Spleen (tissue), 11 donors: ENCODE measurements around the gene CD40. TPM values are rescaled to one million over a fixed set of nuclear protein-coding genes. Genes with fewer than 3 reads are reported as not detected.

Experiments used
- DNase-seq: peaks from one replicate; pipeline ENCODE4 v3.0.0-alpha.2; 2020
- H3K27ac ChIP-seq, 8 donors: fragments of 200-600 bp; sonication (generic) in 7 of 8; 1 replicate in 4 of 8; 2 replicates in 4 of 8; pipeline versions ENCODE4 v1.5.0 to v1.8.0; 2016 to 2021; ENCODE audit warnings: inconsistent platforms in 4 of 8, mild to moderate bottlenecking in 4 of 8, moderate library complexity in 1 of 8
- H3K27me3 ChIP-seq, 7 donors: fragments of 200-600 bp; sonication (generic) in 6 of 7; replicated peaks in 1 of 7; 1 replicate in 4 of 7; 2 replicates in 3 of 7; pipeline versions ENCODE4 v1.5.0 to v1.8.0; 2016 to 2021; ENCODE audit warnings: inconsistent platforms in 3 of 7, mild to moderate bottlenecking in 1 of 7
- H3K36me3 ChIP-seq, 6 donors: fragments of 200-600 bp; sonication (generic) in 5 of 6; 1 replicate in 4 of 6; 2 replicates in 2 of 6; pipeline versions ENCODE4 v1.5.0 to v1.8.0; 2016 to 2021; ENCODE audit warnings: inconsistent platforms in 2 of 6
- H3K4me1 ChIP-seq, 6 donors: fragments of 200-600 bp; sonication (generic) in 5 of 6; 1 replicate in 3 of 6; 2 replicates in 3 of 6; pipeline versions ENCODE4 v1.5.0 to v1.8.0; 2016 to 2021; ENCODE audit warnings: inconsistent platforms in 3 of 6
- H3K4me3 ChIP-seq, 8 donors: fragments of 200-600 bp; sonication (generic) in 7 of 8; 1 replicate in 4 of 8; 2 replicates in 4 of 8; pipeline versions ENCODE4 v1.5.0 to v1.8.0; 2016 to 2021; ENCODE audit warnings: inconsistent platforms in 4 of 8, mild to moderate bottlenecking in 4 of 8, moderate library complexity in 2 of 8
- H3K9me3 ChIP-seq, 8 donors: fragments of 200-600 bp; sonication (generic) in 7 of 8; 1 replicate in 4 of 8; 2 replicates in 4 of 8; pipeline versions ENCODE4 v1.5.0 to v1.8.0; 2016 to 2021; ENCODE audit warnings: inconsistent platforms in 4 of 8
- POLR2A ChIP-seq, 3 donors: fragments of 450-650 bp; IDR thresholded peaks; one replicate each; pipeline ENCODE4 v1.5.1; 2017; ENCODE audit warnings: antibody characterized with exemption in 3 of 3, mild to moderate bottlenecking in 1 of 3
- POLR2AphosphoS5 ChIP-seq, 3 donors: sonication (generic); formaldehyde crosslinking; IDR thresholded peaks; one replicate each; pipeline ENCODE4 v1.5.1; 2017; ENCODE audit warnings: antibody characterized with exemption in 3 of 3
- WGBS, 5 donors: extraction: QIAGEN DNeasy Blood & Tissue Kit in 3 of 5; methylation state at CpG; one replicate each; pipeline versions ENCODE4 v1.1.5 to v1.1.7; 2013 to 2018; 5-methylcytosine and 5-hydroxymethylcytosine counted together
- intact Hi-C: fragments of 100-400 bp; cut with DNase I; formaldehyde crosslinking; loops from one replicate; pipeline ENCODE4 v1.15.0; 2023; ENCODE audit warnings: low total_unique reads
- polyA plus RNA-seq, 3 donors: library from polyadenylated mRNA; stranded (reverse); fragments of 200-250 nt; gene quantifications; one replicate each; pipeline ENCODE4 v1.2.1, GENCODE V29; 2013
- total RNA-seq, 7 donors: library from RNA; depleted of rRNA in 3 of 7; stranded (reverse); fragments of >200 nt in 3 of 7; fragmentation: NEBNext Ultra II Directional in 4 of 7; extraction: Animal tissue kit (Norgen Biotek cat#: 25700) in 4 of 7; gene quantifications; one replicate each; pipeline versions ENCODE4 v1.1.0 to v1.2.1, GENCODE V29; 2016 to 2021
- TF ChIP-seq, protein P1 (sequence below), 11 experiments: fragments of 200-600 bp in 7 of 11; fragments of 450-650 bp in 4 of 11; sonication (generic) in 4 of 11; IDR thresholded peaks in 8 of 11; conservative IDR thresholded peaks in 3 of 11; 1 replicate in 7 of 11; 2 replicates in 4 of 11; pipeline versions ENCODE4 v1.4.0 to v1.8.0; 2016 to 2021; ENCODE audit warnings: antibody characterized with exemption in 11 of 11, inconsistent platforms in 4 of 11, mild to moderate bottlenecking in 1 of 11
- donor health status: healthy with polysubstance abuse.
- donor health status: DM: no; HTN: no; CAD: no; lungs with moderate emphysema.
- donor health status: DM: no; HTN: no; CAD: no.
- donor health status: Bipolar disorder and iron deficiency.
- donor health status: healthy.
- donor health status: DM: no; HTN: no; CAD: no.
- donor health status: DM: yes; HTN: yes; CAD: no.

Gene CD40
- total and polyA plus RNA-seq, 10 donors = 30.7 to 108 (median 52.9) TPM

DNA sequence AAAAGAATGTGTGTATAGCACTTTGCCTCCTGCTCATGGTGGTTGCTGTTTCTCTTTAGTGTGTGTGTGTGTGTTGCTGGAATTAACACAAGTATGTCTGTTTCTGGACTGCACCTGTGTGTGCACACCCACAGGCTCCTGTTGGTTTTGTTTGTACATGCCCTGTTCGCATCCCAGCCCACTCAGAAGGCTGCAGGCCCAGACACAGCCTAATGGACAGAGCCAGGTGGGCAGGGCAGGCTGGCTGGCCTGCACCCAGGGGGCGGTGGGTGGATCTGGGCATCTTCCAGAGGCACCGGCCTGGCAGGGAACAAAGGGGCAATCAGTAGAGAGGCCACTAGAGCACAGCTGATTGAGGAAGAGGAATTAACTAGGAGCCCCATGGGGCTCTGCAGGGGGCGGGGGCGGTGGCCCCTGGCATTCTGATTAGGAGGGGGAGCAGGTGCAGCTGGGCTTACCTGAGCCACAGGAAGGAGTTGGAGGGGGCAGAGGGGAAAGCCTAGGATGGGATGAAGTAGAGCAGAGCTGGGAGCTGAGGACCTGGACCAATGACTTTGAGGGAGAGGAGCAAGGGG, 21.9 kb downstream of the CD40 start:
- Histone ChIP-seq H3K36me3 (no peaks in the 10 kb centered on the region), H3K4me3 (no peak overlapping the region), H3K9me3 (no peaks in the 10 kb centered on the region), H3K27me3 (peaks cover 0 to 68% (median 25%) of the 10 kb centered on the region in 7 donors), H3K27ac (no peak overlapping the region), H3K4me1 (no peaks in the 10 kb centered on the region)
- TF ChIP-seq POLR2AphosphoS5 (IDR thresholded peaks at IDR 0.05) (no peak), POLR2A (IDR thresholded peaks at IDR 0.05) (no peak)
- TF ChIP-seq, protein P1, sequence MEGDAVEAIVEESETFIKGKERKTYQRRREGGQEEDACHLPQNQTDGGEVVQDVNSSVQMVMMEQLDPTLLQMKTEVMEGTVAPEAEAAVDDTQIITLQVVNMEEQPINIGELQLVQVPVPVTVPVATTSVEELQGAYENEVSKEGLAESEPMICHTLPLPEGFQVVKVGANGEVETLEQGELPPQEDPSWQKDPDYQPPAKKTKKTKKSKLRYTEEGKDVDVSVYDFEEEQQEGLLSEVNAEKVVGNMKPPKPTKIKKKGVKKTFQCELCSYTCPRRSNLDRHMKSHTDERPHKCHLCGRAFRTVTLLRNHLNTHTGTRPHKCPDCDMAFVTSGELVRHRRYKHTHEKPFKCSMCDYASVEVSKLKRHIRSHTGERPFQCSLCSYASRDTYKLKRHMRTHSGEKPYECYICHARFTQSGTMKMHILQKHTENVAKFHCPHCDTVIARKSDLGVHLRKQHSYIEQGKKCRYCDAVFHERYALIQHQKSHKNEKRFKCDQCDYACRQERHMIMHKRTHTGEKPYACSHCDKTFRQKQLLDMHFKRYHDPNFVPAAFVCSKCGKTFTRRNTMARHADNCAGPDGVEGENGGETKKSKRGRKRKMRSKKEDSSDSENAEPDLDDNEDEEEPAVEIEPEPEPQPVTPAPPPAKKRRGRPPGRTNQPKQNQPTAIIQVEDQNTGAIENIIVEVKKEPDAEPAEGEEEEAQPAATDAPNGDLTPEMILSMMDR (IDR thresholded peaks at IDR 0.05 in 8 of 11, conservative IDR thresholded peaks at IDR 0.05 in 3 of 11) = no peak
- DNase-seq = no peak
- intact Hi-C loops = no loop called here
- WGBS, 5 donors = 68 to 75% (median 72%) methylated on average over 5 of the region's 5 CpGs

GRCh38 chr20:46142124-46142523, 24.0 kb downstream of the CD40 start:
- Histone ChIP-seq H3K27me3 (peaks cover 0 to 49% (median 15%) of the 10 kb centered on the region in 7 donors), H3K4me1 (no peaks in the 10 kb centered on the region), H3K9me3 (no peaks in the 10 kb centered on the region), H3K4me3 (no peak overlapping the region), H3K36me3 (no peaks in the 10 kb centered on the region), H3K27ac (no peak overlapping the region)
- DNase-seq = no peak
- 42 to 53% (median 49%) methylated on average over 5 of the region's 5 CpGs for WGBS, 5 donors
- intact Hi-C loops = no loop called here
- TF ChIP-seq POLR2A (IDR thresholded peaks at IDR 0.05) (no peak), POLR2AphosphoS5 (IDR thresholded peaks at IDR 0.05) (no peak)
- TF ChIP-seq, protein P1 (IDR thresholded peaks at IDR 0.05 in 8 of 11, conservative IDR thresholded peaks at IDR 0.05 in 3 of 11) = no peak

- no peak overlapping the region for H3K4me3 ChIP-seq
- intact Hi-C loops = no loop called here
- no peak for DNase-seq
- H3K9me3 ChIP-seq = no peaks in the 10 kb centered on the region
- 77 to 86% (median 82%) methylated on average over 8 of the region's 8 CpGs for WGBS, 5 donors
- H3K4me1 ChIP-seq = no peaks in the 10 kb centered on the region
- no peaks in the 10 kb centered on the region for H3K36me3 ChIP-seq
- H3K27me3 ChIP-seq = peaks cover 0 to 27% (median 10%) of the 10 kb centered on the region in 7 donors
- H3K27ac ChIP-seq = no peak overlapping the region
- TF ChIP-seq POLR2A (IDR thresholded peaks at IDR 0.05) = no peak
These were observed 26.4 kb downstream of the CD40 start for GRCh38 chr20:46144432-46145025.

- Histone ChIP-seq H3K4me1 (no peaks in the 10 kb centered on the region), H3K27ac (no peak overlapping the region), H3K27me3 (peaks cover 0 to 19% (median 9%) of the 10 kb centered on the region in 7 donors), H3K4me3 (no peak overlapping the region), H3K9me3 (no peaks in the 10 kb centered on the region), H3K36me3 (no peaks in the 10 kb centered on the region)
- intact Hi-C loops = no loop called here
- TF ChIP-seq, protein P1 (IDR thresholded peaks at IDR 0.05 in 8 of 11, conservative IDR thresholded peaks at IDR 0.05 in 3 of 11) = no peak
- TF ChIP-seq POLR2A (IDR thresholded peaks at IDR 0.05) (no peak), POLR2AphosphoS5 (IDR thresholded peaks at IDR 0.05) (no peak)
- 45 to 73% (median 58%) methylated on average over 3 of the region's 3 CpGs for WGBS, 5 donors
- DNase-seq = no peak
These were observed 27.6 kb downstream of the CD40 start for GRCh38 chr20:46145713-46146112.
